CD8-positive, alpha-beta memory T cell (primary cell): ENCODE data around the gene XRN2. TPM values are rescaled to one million over a fixed set of nuclear protein-coding genes. Genes with fewer than 3 reads are reported as not detected.

Experiments used
- CTCF ChIA-PET: fragments of 350-600 bp; sonication (Branson Sonifier 250); formaldehyde crosslinking; loops from one replicate; lab custom pipeline; 2021; ENCODE audit warnings: antibody characterized with exemption; lab: Charles Lee
- POLR2A ChIA-PET: fragments of 350-600 bp; sonication (Branson Sonifier 250); formaldehyde crosslinking; loops from one replicate; lab custom pipeline; 2021; ENCODE audit warnings: antibody characterized with exemption; lab: Charles Lee
- DNase-seq, 5 donors: peaks; one replicate each; pipeline versions ENCODE4 v3.0.0 to v3.0.0-alpha.2; 2020 to 2022; ENCODE audit warnings: mixed read lengths in 1 of 5
- H3K27ac ChIP-seq: one replicate; pipeline ENCODE4 v1.7.0; 2013; ENCODE audit warnings: low read depth, mild to moderate bottlenecking, low read length, moderate library complexity
- H3K27me3 ChIP-seq: 2 replicates; pipeline ENCODE4 v1.7.0; 2013; ENCODE audit warnings: low read length, mild to moderate bottlenecking; ENCODE audit not compliant: insufficient read depth, poor library complexity, severe bottlenecking
- H3K36me3 ChIP-seq: 2 replicates; pipeline ENCODE4 v1.7.0; 2013; ENCODE audit warnings: mild to moderate bottlenecking, low read length, moderate library complexity; ENCODE audit not compliant: insufficient read depth
- H3K4me1 ChIP-seq: 2 replicates; pipeline ENCODE4 v1.7.0; 2013; ENCODE audit warnings: mild to moderate bottlenecking, low read length, moderate library complexity; ENCODE audit not compliant: insufficient read depth
- H3K4me3 ChIP-seq: 2 replicates; pipeline ENCODE4 v1.7.0; 2013; ENCODE audit warnings: mild to moderate bottlenecking, low read length
- H3K9me3 ChIP-seq: 2 replicates; pipeline ENCODE4 v1.7.0; 2013; ENCODE audit warnings: mild to moderate bottlenecking, low read length
- H3K27ac Mint-ChIP-seq, 8 donors: one replicate each; pipeline ENCODE4 v1.8.0; 2020 to 2021; ENCODE audit warnings: mixed read lengths in 8 of 8, mild to moderate bottlenecking in 6 of 8, inconsistent platforms in 3 of 8, moderate library complexity in 3 of 8
- H3K27me3 Mint-ChIP-seq, 2 donors: one replicate each; pipeline ENCODE4 v1.8.0; 2020 to 2021; ENCODE audit warnings: mixed read lengths in 2 of 2, mild to moderate bottlenecking in 1 of 2, moderate library complexity in 1 of 2
- H3K36me3 Mint-ChIP-seq, 3 donors: one replicate each; pipeline ENCODE4 v1.8.0; 2020 to 2021; ENCODE audit warnings: mixed read lengths in 3 of 3, inconsistent platforms in 1 of 3, mild to moderate bottlenecking in 1 of 3
- H3K4me1 Mint-ChIP-seq, 3 donors: one replicate each; pipeline ENCODE4 v1.8.0; 2020 to 2021; ENCODE audit warnings: mixed read lengths in 3 of 3, inconsistent platforms in 1 of 3, mild to moderate bottlenecking in 1 of 3
- H3K4me3 Mint-ChIP-seq, 7 donors: one replicate each; pipeline ENCODE4 v1.8.0; 2020 to 2021; ENCODE audit warnings: mixed read lengths in 7 of 7, mild to moderate bottlenecking in 6 of 7, moderate library complexity in 4 of 7, inconsistent platforms in 2 of 7
- H3K9me3 Mint-ChIP-seq, 5 donors: one replicate each; pipeline ENCODE4 v1.8.0; 2020 to 2022; ENCODE audit warnings: mixed read lengths in 5 of 5, mild to moderate bottlenecking in 3 of 5, moderate library complexity in 2 of 5, inconsistent platforms in 1 of 5
- polyA plus RNA-seq: library from polyadenylated mRNA; unstranded; fragments of 300-500 nt; fragmentation: Illumina TruSeq; gene quantifications from one replicate; pipeline ENCODE4 v1.2.3, GENCODE V29; 2021
- total RNA-seq, 2 experiments: library from RNA; stranded (reverse); gene quantifications; one replicate each; pipeline ENCODE4 v1.2.3, GENCODE V29; 2021

The XRN2 gene
- total and polyA plus RNA-seq, 3 experiments from 2014 or later: 68.7 to 95.1 (median 93.6) TPM

DNA sequence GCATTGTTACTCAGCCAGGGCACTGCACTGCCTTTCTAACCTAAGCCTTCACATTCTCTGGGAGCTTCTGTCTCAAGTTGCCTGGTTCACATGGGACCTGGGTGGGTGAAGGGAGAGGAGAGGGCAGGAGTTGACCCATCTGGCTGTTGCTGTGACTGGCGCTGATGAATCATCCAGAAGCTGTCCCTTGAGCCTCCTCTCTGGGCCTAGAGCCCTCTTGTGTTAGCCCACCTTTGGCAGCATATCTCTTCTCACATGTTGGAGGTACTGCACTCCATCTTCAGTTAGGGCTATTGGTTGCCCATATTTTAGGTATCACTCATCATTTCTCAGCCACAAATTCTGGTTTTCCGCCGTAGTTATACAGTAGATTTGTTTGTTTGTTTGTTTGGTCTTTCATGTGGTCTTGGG lies 19.8 kb downstream of the XRN2 start:
- Mint-ChIP-seq H3K36me3 (peaks cover 14 to 20% (median 14%) of the 10 kb centered on the region in 3 donors), H3K27ac (peak overlapping the region in 4 of 8 donors; percentile 1 to 19 (median 3)), H3K9me3 (peaks cover 0 to 15% (median 9%) of the 10 kb centered on the region in 5 donors), H3K4me3 (peak overlapping the region in 6 of 7 donors; percentile 13 to 63 (median 30)), H3K27me3 (no peaks in the 10 kb centered on the region), H3K4me1 (peaks cover 66 to 84% (median 75%) of the 10 kb centered on the region in 3 donors)
- peaks cover 44% of the 10 kb centered on the region for H3K4me1 ChIP-seq
- no peak for DNase-seq
- no peaks in the 10 kb centered on the region for H3K27me3 ChIP-seq
- no peaks in the 10 kb centered on the region for H3K9me3 ChIP-seq
- peaks cover 6% of the 10 kb centered on the region for H3K36me3 ChIP-seq
- H3K27ac ChIP-seq: no peak overlapping the region
- no peak overlapping the region for H3K4me3 ChIP-seq
- ChIA-PET CTCF (no interaction called here), POLR2A (no interaction called here)

- Histone ChIP-seq H3K4me1 (peaks cover 44% of the 10 kb centered on the region), H3K9me3 (no peaks in the 10 kb centered on the region), H3K27me3 (no peaks in the 10 kb centered on the region), H3K36me3 (peaks cover 6% of the 10 kb centered on the region), H3K4me3 (no peak overlapping the region), H3K27ac (no peak overlapping the region)
- peak overlapping the region in 5 of 7 donors; percentile 3 to 43 (median 25) for H3K4me3 Mint-ChIP-seq
- no peaks in the 10 kb centered on the region for H3K27me3 Mint-ChIP-seq
- peaks cover 0 to 15% (median 9%) of the 10 kb centered on the region in 5 donors for H3K9me3 Mint-ChIP-seq
- DNase-seq: no peak
- peak overlapping the region in 4 of 8 donors; percentile 5 to 89 (median 20) for H3K27ac Mint-ChIP-seq
- POLR2A ChIA-PET: interaction anchor here (1.1 kb wide), 1 partner anchor 21 kb away, joined by 5 read pairs; the partner anchor contains the start of gene XRN2
- CTCF ChIA-PET: no interaction called here
- peaks cover 61 to 84% (median 74%) of the 10 kb centered on the region in 3 donors for H3K4me1 Mint-ChIP-seq
- H3K36me3 Mint-ChIP-seq: peaks cover 14 to 27% (median 16%) of the 10 kb centered on the region in 3 donors
These were observed 20.5 kb downstream of the XRN2 start for GRCh38 chr20:21323640-21324039.

- no peak overlapping the region for H3K4me3 ChIP-seq
These were observed 21.0 kb downstream of the XRN2 start for GRCh38 chr20:21324126-21324525.

DNA sequence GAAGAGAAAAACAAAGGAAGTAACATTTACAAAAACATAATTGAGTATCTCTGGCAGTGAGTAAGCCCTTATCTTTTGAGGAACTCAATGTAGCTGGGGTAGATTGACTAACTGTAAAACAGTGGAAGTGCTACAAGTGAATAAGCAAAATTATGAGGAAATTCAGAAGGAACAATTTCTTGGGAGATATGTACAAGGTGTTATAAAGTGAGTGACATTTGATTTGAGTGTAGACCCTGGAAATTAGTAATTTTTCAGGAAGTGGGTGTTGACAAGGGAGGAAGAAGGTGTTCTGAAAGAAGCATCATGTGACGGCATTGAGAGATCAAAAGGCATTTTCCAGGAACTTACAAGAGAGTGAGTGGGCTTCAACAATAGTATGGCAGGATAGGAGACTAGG lies 22.2 kb downstream of the XRN2 start:
- Mint-ChIP-seq H3K4me1 (peaks cover 55 to 77% (median 72%) of the 10 kb centered on the region in 3 donors), H3K36me3 (peaks cover 14 to 38% (median 19%) of the 10 kb centered on the region in 3 donors), H3K4me3 (peak overlapping the region in 5 of 7 donors; percentile 23 to 59 (median 40)), H3K27me3 (no peaks in the 10 kb centered on the region), H3K27ac (peak overlapping the region; percentile 4 to 69 (median 16)), H3K9me3 (peaks cover 0 to 12% (median 9%) of the 10 kb centered on the region in 5 donors)
- Histone ChIP-seq H3K27ac (peak overlapping the region; percentile 34), H3K27me3 (no peaks in the 10 kb centered on the region), H3K36me3 (peaks cover 6% of the 10 kb centered on the region), H3K4me1 (peaks cover 44% of the 10 kb centered on the region), H3K9me3 (no peaks in the 10 kb centered on the region), H3K4me3 (no peak overlapping the region)
- POLR2A ChIA-PET: no interaction called here
- CTCF ChIA-PET: no interaction called here
- DNase-seq: no peak

More at GRCh38 chr20:21324126-21324525, 21.0 kb downstream of the XRN2 start:
- peaks cover 44% of the 10 kb centered on the region for H3K4me1 ChIP-seq
- Mint-ChIP-seq H3K9me3 (peaks cover 0 to 15% (median 9%) of the 10 kb centered on the region in 5 donors), H3K4me3 (peak overlapping the region in 5 of 7 donors; percentile 1 to 43 (median 12)), H3K36me3 (peaks cover 16 to 32% (median 17%) of the 10 kb centered on the region in 3 donors), H3K27me3 (no peaks in the 10 kb centered on the region), H3K4me1 (peaks cover 57 to 82% (median 72%) of the 10 kb centered on the region in 3 donors), H3K27ac (peak overlapping the region in 3 of 8 donors; percentile 4 to 9 (median 5))
- POLR2A ChIA-PET: interaction anchor here (1.1 kb wide), 1 partner anchor 21 kb away, joined by 5 read pairs; the partner anchor contains the start of gene XRN2
- H3K36me3 ChIP-seq: peaks cover 6% of the 10 kb centered on the region
- CTCF ChIA-PET: interaction anchor here (1.1 kb wide), 1 partner anchor 14 kb away, joined by 3 read pairs; no protein-coding TSS in a partner anchor
- H3K27ac ChIP-seq: no peak overlapping the region
- no peak for DNase-seq
- H3K9me3 ChIP-seq: no peaks in the 10 kb centered on the region
- no peaks in the 10 kb centered on the region for H3K27me3 ChIP-seq

DNA sequence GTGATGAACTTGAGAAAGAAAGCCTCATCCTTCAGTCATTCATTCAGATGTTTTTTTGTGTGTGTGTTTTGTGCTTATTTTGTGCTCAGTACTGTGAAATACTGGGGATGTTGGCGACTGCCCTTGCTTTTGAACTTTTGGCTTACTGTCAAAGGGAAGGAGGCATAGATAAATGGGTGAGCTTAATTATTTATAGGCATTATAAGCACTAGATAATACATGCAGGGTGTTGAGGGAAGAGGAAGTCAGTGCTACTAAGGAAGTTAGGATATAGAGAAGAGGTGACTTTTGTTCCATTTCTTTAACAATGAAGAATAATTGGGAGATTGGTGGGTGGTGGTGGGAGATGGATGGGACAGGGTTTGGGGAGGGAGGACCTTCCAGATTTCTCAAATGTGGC lies 23.6 kb downstream of the XRN2 start:
- H3K27me3 Mint-ChIP-seq: no peaks in the 10 kb centered on the region
- peaks cover 6% of the 10 kb centered on the region for H3K36me3 ChIP-seq

DNA sequence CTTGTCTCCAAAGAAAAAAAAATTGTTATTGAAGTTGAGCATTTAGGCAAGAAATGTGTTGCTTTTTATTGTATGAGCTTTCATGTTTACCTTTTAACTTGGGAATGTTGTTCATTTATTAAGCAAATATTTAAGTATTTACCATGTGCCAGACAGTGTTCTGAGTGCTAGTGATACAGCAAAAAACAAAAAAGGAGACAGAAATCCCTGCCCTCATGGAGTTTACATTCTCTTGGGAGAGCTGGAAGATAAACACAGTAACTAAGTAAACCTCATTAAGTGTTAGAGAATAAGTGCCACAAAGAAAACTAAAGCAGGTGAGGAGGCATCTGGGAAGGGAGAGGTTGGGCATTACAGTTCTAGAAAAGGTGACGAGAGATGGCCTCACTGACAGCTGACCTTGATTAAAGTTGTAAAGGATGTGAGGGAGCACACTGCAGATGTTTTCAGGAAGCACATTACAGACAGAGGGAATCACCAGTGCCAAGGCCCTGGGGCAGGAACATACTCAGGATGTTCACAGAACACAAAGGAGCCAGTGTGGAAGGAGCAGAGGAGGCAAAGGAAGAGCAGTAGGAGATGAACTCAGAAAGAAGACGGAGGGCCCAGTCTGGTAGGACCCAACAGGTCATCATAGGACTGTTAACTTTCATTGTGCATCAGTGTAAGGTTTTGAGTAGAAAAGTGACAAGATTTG lies 33.5 kb downstream of the XRN2 start:
- ChIA-PET POLR2A (no interaction called here), CTCF (no interaction called here)
- Histone ChIP-seq H3K9me3 (no peaks in the 10 kb centered on the region), H3K4me1 (no peaks in the 10 kb centered on the region), H3K27me3 (no peaks in the 10 kb centered on the region), H3K27ac (no peak overlapping the region), H3K36me3 (peaks cover 61% of the 10 kb centered on the region), H3K4me3 (no peak overlapping the region)
- Mint-ChIP-seq H3K4me1 (peaks cover 0 to 23% (median 10%) of the 10 kb centered on the region in 3 donors), H3K4me3 (no peak overlapping the region), H3K27ac (peak overlapping the region in 2 of 8 donors; percentile 51 to 65), H3K9me3 (no peaks in the 10 kb centered on the region), H3K36me3 (peaks cover 25 to 91% (median 57%) of the 10 kb centered on the region in 3 donors), H3K27me3 (no peaks in the 10 kb centered on the region)
- no peak for DNase-seq

More for the DNA sequence above, 23.6 kb downstream of the XRN2 start:
- H3K4me3 ChIP-seq: no peak overlapping the region
- no peak overlapping the region for H3K4me3 Mint-ChIP-seq
- peaks cover 10 to 43% (median 22%) of the 10 kb centered on the region in 3 donors for H3K36me3 Mint-ChIP-seq
- H3K27ac ChIP-seq: no peak overlapping the region
- DNase-seq: no peak
- peaks cover 50 to 66% (median 65%) of the 10 kb centered on the region in 3 donors for H3K4me1 Mint-ChIP-seq
- ChIA-PET CTCF (no interaction called here), POLR2A (no interaction called here)
- H3K4me1 ChIP-seq: peaks cover 44% of the 10 kb centered on the region
- peak overlapping the region in 4 of 8 donors; percentile 9 to 80 (median 47) for H3K27ac Mint-ChIP-seq
- H3K9me3 ChIP-seq: no peaks in the 10 kb centered on the region
- peaks cover 0 to 4% (median 4%) of the 10 kb centered on the region in 5 donors for H3K9me3 Mint-ChIP-seq
- H3K27me3 ChIP-seq: no peaks in the 10 kb centered on the region

- H3K4me1 Mint-ChIP-seq: peaks cover 0 to 23% (median 10%) of the 10 kb centered on the region in 3 donors
- no peak for DNase-seq
- Histone ChIP-seq H3K4me3 (no peak overlapping the region), H3K27ac (no peak overlapping the region), H3K36me3 (peaks cover 47% of the 10 kb centered on the region), H3K27me3 (no peaks in the 10 kb centered on the region), H3K4me1 (no peaks in the 10 kb centered on the region), H3K9me3 (no peaks in the 10 kb centered on the region)
- ChIA-PET POLR2A (no interaction called here), CTCF (no interaction called here)
- no peak overlapping the region for H3K27ac Mint-ChIP-seq
- no peaks in the 10 kb centered on the region for H3K27me3 Mint-ChIP-seq
- no peaks in the 10 kb centered on the region for H3K9me3 Mint-ChIP-seq
- H3K4me3 Mint-ChIP-seq: no peak overlapping the region
- H3K36me3 Mint-ChIP-seq: peaks cover 26 to 88% (median 51%) of the 10 kb centered on the region in 3 donors
These were observed 35.2 kb downstream of the XRN2 start for GRCh38 chr20:21338291-21338690.

DNA sequence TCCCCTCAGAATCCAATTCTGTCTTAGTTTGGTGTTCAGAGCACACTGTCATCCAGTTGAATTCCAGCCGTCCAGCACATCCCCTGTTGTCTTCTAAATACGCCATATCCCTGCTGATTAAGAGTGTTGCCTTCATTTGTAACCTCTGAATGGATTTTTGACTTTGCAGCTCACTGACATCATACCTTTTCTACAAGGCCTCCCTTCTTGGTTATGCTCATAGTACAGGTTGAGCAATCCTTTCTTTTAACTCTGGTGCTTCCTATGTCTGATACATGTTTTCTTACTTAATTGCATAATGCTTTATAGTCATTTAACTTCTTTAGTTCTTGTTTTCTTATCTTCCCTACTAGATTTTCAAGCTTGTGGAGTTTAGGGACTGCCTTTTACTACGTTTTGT lies 36.4 kb downstream of the XRN2 start:
- H3K27ac ChIP-seq: no peak overlapping the region
- ChIA-PET CTCF (no interaction called here), POLR2A (no interaction called here)
- no peaks in the 10 kb centered on the region for H3K27me3 Mint-ChIP-seq
- H3K4me1 Mint-ChIP-seq: peaks cover 0 to 18% (median 5%) of the 10 kb centered on the region in 3 donors
- H3K27ac Mint-ChIP-seq: peak overlapping the region in 1 of 8 donors; percentile 2
- no peaks in the 10 kb centered on the region for H3K4me1 ChIP-seq
- no peaks in the 10 kb centered on the region for H3K27me3 ChIP-seq
- DNase-seq: no peak
- H3K9me3 Mint-ChIP-seq: no peaks in the 10 kb centered on the region
- no peaks in the 10 kb centered on the region for H3K9me3 ChIP-seq
- H3K4me3 Mint-ChIP-seq: no peak overlapping the region
- peaks cover 45% of the 10 kb centered on the region for H3K36me3 ChIP-seq
- H3K36me3 Mint-ChIP-seq: peaks cover 21 to 85% (median 46%) of the 10 kb centered on the region in 3 donors
- no peak overlapping the region for H3K4me3 ChIP-seq
